OCI-LY1 (cell line): ENCODE results near the gene PCNX2.

Source experiments
- H2AFZ ChIP-seq: fragments of 200-600 bp; sonication (generic), shearing (Covaris generic); 2 replicates; pipeline ENCODE4 v1.6.0; 2014; ENCODE audit warnings: antibody characterized with exemption, mild to moderate bottlenecking, low read length
- H3F3A ChIP-seq: fragments of 200-600 bp; sonication (generic), shearing (Covaris generic); 2 replicates; pipeline ENCODE4 v1.6.0; 2014; ENCODE audit warnings: mild to moderate bottlenecking, antibody characterized with exemption, low read length, moderate library complexity; ENCODE audit not compliant: insufficient read depth
- H3K27ac ChIP-seq: fragments of 200-600 bp; sonication (generic); 2 replicates; pipeline ENCODE4 v1.5.1; 2014; ENCODE audit warnings: low read length, mixed run types, mild to moderate bottlenecking, low read depth; ENCODE audit not compliant: poor library complexity, severe bottlenecking
- H3K27me3 ChIP-seq: fragments of 200-600 bp; sonication (generic); 2 replicates; pipeline ENCODE4 v1.6.0; 2014; ENCODE audit warnings: antibody characterized with exemption, mild to moderate bottlenecking, low read length, moderate library complexity; ENCODE audit not compliant: insufficient read depth
- H3K36me3 ChIP-seq: fragments of 200-600 bp; sonication (generic); 2 replicates; pipeline ENCODE4 v1.6.1; 2014; ENCODE audit warnings: mild to moderate bottlenecking, antibody characterized with exemption, low read length, moderate library complexity, mixed read lengths; ENCODE audit not compliant: insufficient read depth
- H3K4me1 ChIP-seq: fragments of 200-600 bp; sonication (generic); 2 replicates; pipeline ENCODE4 v1.5.1; 2014; ENCODE audit warnings: mild to moderate bottlenecking, low read length, moderate library complexity; ENCODE audit not compliant: insufficient read depth, severe bottlenecking
- H3K4me2 ChIP-seq: fragments of 200-600 bp; sonication (generic), shearing (Covaris generic); 2 replicates; pipeline ENCODE4 v1.6.1; 2014; ENCODE audit warnings: low read length
- H3K4me3 ChIP-seq: fragments of 200-600 bp; sonication (generic); 2 replicates; pipeline ENCODE4 v1.5.1; 2014; ENCODE audit warnings: low read length, low read depth, mild to moderate bottlenecking, mixed read lengths; ENCODE audit not compliant: poor library complexity, severe bottlenecking
- H3K79me2 ChIP-seq: fragments of 200-600 bp; shearing (Covaris generic); 2 replicates; pipeline ENCODE4 v1.6.1; 2016; ENCODE audit warnings: mixed run types, low read length, mixed read lengths; ENCODE audit not compliant: insufficient read depth
- H3K9ac ChIP-seq: fragments of 200-600 bp; sonication (generic), shearing (Covaris generic); 2 replicates; pipeline ENCODE4 v1.6.1; 2014; ENCODE audit warnings: mild to moderate bottlenecking, low read length, mixed read lengths
- H3K9me2 ChIP-seq: fragments of 200-600 bp; sonication (generic), shearing (Covaris generic); 2 replicates; pipeline ENCODE4 v1.6.1; 2014; ENCODE audit warnings: low read depth, mild to moderate bottlenecking, low read length, mixed read lengths
- H3K9me3 ChIP-seq: fragments of 200-600 bp; shearing (Covaris generic); 2 replicates; pipeline ENCODE4 v1.6.1; 2014; ENCODE audit warnings: low read length, mixed read lengths
- H4K20me1 ChIP-seq: fragments of 200-600 bp; sonication (generic), shearing (Covaris generic); 2 replicates; pipeline ENCODE4 v1.6.0; 2016; ENCODE audit warnings: mild to moderate bottlenecking, low read length; ENCODE audit not compliant: insufficient read depth
- CTCF ChIP-seq: fragments of 200-600 bp; sonication (generic), shearing (Covaris generic); IDR thresholded peaks from 2 replicates; pipeline ENCODE4 v1.5.1; 2017; ENCODE audit warnings: mild to moderate bottlenecking, antibody characterized with exemption, low read length, moderate library complexity, mixed read lengths
- EZH2 ChIP-seq: fragments of 200-600 bp; sonication (generic), shearing (Covaris generic); IDR thresholded peaks from 2 replicates; pipeline ENCODE4 v1.8.0; 2017; ENCODE audit warnings: borderline replicate concordance, mixed run types, mild to moderate bottlenecking, antibody characterized with exemption, low read length, moderate library complexity, mixed read lengths

Gene PCNX2

GRCh38 chr1:233241759-233242158 lies 53.8 kb downstream of the PCNX2 start:
- Histone ChIP-seq H3K9ac (no peak overlapping the region), H4K20me1 (no peaks in the 10 kb centered on the region), H3K4me2 (no peak overlapping the region), H3K9me3 (no peaks in the 10 kb centered on the region), H3K4me1 (no peaks in the 10 kb centered on the region), H3K27ac (no peak overlapping the region), H3K4me3 (no peak overlapping the region), H3K9me2 (no peaks in the 10 kb centered on the region), H3F3A (no peaks in the 10 kb centered on the region), H2AFZ (no peak overlapping the region), H3K36me3 (no peaks in the 10 kb centered on the region), H3K27me3 (no peaks in the 10 kb centered on the region), H3K79me2 (no peaks in the 10 kb centered on the region)
- no peak for TF ChIP-seq EZH2
- TF ChIP-seq CTCF, result no peak

GRCh38 chr1:233240829-233241682 lies 54.5 kb downstream of the PCNX2 start:
- Histone ChIP-seq H3K27me3 (no peaks in the 10 kb centered on the region), H3K4me1 (no peaks in the 10 kb centered on the region), H3K27ac (no peak overlapping the region), H3K9me3 (no peaks in the 10 kb centered on the region), H3K4me2 (no peak overlapping the region), H3K9ac (no peak overlapping the region), H3K9me2 (no peaks in the 10 kb centered on the region), H3K4me3 (no peak overlapping the region), H3K79me2 (no peaks in the 10 kb centered on the region), H4K20me1 (no peaks in the 10 kb centered on the region), H3K36me3 (no peaks in the 10 kb centered on the region), H3F3A (no peaks in the 10 kb centered on the region), H2AFZ (no peak overlapping the region)
- TF ChIP-seq EZH2 (no peak), CTCF (peak; percentile 85)

GRCh38 chr1:233240371-233240770 lies 55.2 kb downstream of the PCNX2 start:
- Histone ChIP-seq H3K4me3 (no peak overlapping the region), H3F3A (no peaks in the 10 kb centered on the region), H3K36me3 (no peaks in the 10 kb centered on the region), H3K4me2 (no peak overlapping the region), H3K27me3 (no peaks in the 10 kb centered on the region), H2AFZ (no peak overlapping the region), H3K27ac (no peak overlapping the region), H3K9me2 (no peaks in the 10 kb centered on the region), H3K79me2 (no peaks in the 10 kb centered on the region), H4K20me1 (no peaks in the 10 kb centered on the region), H3K4me1 (no peaks in the 10 kb centered on the region), H3K9me3 (no peaks in the 10 kb centered on the region), H3K9ac (no peak overlapping the region)
- no peak for TF ChIP-seq EZH2
- no peak for TF ChIP-seq CTCF
